HFFc6 (cell line): ENCODE results near the gene TMEM18. TPM values are rescaled to one million over a fixed set of nuclear protein-coding genes. Genes with fewer than 3 reads are reported as not detected.

ENCODE experiments used
- DNase-seq: peaks from one replicate; pipeline ENCODE4 v3.0.0-alpha.2; 2018
- H3K27ac Mint-ChIP-seq: 2 replicates; pipeline ENCODE4 v1.8.0; 2020; ENCODE audit warnings: mild to moderate bottlenecking, mixed read lengths
- H3K27me3 Mint-ChIP-seq: 2 replicates; pipeline ENCODE4 v1.8.0; 2021; ENCODE audit warnings: mild to moderate bottlenecking, moderate library complexity, mixed read lengths; ENCODE audit not compliant: insufficient read depth
- H3K36me3 Mint-ChIP-seq: 2 replicates; pipeline ENCODE4 v1.8.0; 2021; ENCODE audit warnings: low read depth, mixed read lengths
- H3K4me1 Mint-ChIP-seq: 2 replicates; pipeline ENCODE4 v1.8.0; 2020; ENCODE audit warnings: low read depth, mixed read lengths
- H3K4me3 Mint-ChIP-seq: 2 replicates; pipeline ENCODE4 v1.8.0; 2020; ENCODE audit warnings: mild to moderate bottlenecking, moderate library complexity, mixed read lengths
- H3K9me3 Mint-ChIP-seq: 2 replicates; pipeline ENCODE4 v1.8.0; 2020; ENCODE audit warnings: mild to moderate bottlenecking, mixed read lengths
- total RNA-seq, 6 experiments: library from RNA; stranded (reverse); fragmentation: NEBNext Ultra II Directional; extraction: Animal tissue kit (Norgen Biotek cat#: 25700); gene quantifications; 2 replicates in 1 of 6; 3 replicates in 5 of 6; pipeline ENCODE4 v1.2.3, GENCODE V29; 2021
- TF ChIP-seq, protein P1 (sequence below): fragments of 200-600 bp; sonication (generic); IDR thresholded peaks from 2 replicates; pipeline ENCODE4 v1.5.0; 2021; ENCODE audit warnings: antibody characterized with exemption, mild to moderate bottlenecking

The TMEM18 gene
- total RNA-seq, 6 experiments from 2014 or later: 24.6 to 28.5 (median 26.5) TPM

DNA sequence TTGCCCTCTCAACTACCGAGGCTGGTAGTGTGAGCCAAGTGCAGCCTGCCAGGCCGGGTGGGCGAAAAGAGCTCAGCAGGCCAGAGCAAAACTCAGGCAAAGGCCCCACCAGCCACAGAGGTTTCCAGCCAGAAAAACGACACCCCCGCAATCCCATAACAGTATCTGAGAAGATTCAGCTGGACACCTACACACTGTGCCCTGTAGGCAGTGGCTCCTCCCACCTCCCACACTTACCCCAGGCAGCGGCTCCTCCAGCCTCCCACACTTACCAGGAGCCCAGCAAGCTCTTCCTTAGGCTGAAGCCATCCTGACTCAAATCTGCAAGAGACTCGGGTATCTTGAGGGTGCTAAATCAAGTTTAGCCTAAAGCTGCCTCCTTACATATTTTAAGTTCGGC lies 15.6 kb upstream of the TMEM18 start:
- H3K27ac Mint-ChIP-seq: no peak overlapping the region; the same call in 1 of the 2 replicates
- no peak for DNase-seq
- peaks cover 35% of the 10 kb centered on the region for H3K4me1 Mint-ChIP-seq
- no peaks in the 10 kb centered on the region for H3K36me3 Mint-ChIP-seq
- H3K4me3 Mint-ChIP-seq: no peak overlapping the region; the same call in 1 of the 2 replicates
- no peaks in the 10 kb centered on the region for H3K9me3 Mint-ChIP-seq
- peaks cover 5% of the 10 kb centered on the region for H3K27me3 Mint-ChIP-seq
- TF ChIP-seq, protein P1, sequence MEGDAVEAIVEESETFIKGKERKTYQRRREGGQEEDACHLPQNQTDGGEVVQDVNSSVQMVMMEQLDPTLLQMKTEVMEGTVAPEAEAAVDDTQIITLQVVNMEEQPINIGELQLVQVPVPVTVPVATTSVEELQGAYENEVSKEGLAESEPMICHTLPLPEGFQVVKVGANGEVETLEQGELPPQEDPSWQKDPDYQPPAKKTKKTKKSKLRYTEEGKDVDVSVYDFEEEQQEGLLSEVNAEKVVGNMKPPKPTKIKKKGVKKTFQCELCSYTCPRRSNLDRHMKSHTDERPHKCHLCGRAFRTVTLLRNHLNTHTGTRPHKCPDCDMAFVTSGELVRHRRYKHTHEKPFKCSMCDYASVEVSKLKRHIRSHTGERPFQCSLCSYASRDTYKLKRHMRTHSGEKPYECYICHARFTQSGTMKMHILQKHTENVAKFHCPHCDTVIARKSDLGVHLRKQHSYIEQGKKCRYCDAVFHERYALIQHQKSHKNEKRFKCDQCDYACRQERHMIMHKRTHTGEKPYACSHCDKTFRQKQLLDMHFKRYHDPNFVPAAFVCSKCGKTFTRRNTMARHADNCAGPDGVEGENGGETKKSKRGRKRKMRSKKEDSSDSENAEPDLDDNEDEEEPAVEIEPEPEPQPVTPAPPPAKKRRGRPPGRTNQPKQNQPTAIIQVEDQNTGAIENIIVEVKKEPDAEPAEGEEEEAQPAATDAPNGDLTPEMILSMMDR: no peak

DNA sequence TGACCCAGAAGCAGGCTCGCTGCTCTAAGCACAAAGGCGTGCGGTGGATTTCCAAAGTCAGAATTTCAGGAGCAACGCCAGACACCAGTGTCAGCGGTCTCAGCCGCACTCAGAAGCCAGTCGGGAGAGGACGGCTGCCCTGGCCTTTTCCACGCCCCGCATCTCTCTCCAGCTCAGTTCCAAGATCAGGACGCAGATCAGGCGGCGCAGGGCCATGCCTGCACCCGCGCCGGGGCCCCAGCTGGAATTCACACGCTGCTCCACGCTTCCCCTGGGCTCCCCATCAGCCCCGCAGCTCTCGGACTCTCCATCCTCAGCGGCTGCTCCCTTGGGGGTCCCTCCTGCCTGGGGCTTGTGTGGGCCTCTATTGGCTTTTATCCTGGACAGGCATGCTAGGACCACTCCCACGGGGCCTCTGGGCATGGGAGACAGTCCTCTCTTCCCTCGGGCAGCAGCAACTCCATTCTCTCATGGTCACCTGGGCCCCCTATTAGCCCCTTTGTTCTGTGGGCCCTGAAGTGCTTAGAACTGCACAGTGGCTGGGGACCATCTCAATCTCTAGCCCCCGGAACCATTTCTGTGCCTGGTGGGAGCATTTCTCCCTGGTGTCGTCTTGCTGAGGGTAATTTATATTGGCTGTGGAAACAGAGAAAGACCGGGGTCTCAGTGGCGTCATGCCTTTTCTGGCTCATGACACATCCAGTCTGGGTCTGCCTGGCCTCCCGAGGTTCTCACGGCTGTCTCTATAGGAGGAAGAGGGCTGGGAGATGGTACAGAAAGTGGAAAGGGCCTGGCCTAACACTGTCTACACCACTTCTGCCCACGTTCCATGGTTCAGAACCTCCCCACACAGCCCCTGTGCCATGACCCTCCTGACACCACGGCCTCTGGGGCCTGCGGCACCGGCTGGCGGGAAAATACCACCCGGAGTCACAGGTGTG lies 14.9 kb upstream of the TMEM18 start:
- Mint-ChIP-seq H3K9me3 (no peaks in the 10 kb centered on the region), H3K4me1 (peaks cover 35% of the 10 kb centered on the region), H3K4me3 (no peak overlapping the region), H3K27ac (no peak overlapping the region), H3K27me3 (peaks cover under 1% of the 10 kb centered on the region; the same call in 1 of the 2 replicates), H3K36me3 (no peaks in the 10 kb centered on the region)
- TF ChIP-seq, protein P1: no peak
- no peak for DNase-seq

DNA sequence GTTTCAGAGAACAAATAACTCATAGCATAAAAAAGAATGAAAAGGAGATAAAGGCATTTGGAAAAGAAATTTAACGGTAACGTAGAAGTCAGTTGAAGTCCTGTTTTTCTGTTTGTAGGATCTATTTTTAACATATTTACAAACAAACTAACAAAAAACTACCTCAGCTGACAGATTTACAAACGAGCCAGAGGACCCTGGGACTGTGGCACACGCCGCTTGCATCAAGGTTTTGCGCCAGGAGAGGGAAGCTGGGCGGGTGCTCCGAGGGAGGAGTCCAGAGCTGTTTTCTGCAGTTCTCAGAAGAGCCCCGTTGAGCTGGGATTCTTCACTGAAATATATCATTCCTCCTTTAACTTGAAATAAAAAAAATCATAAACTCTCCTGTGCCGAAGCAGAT lies 13.6 kb upstream of the TMEM18 start:
- no peak for DNase-seq
- TF ChIP-seq, protein P1: no peak

DNA sequence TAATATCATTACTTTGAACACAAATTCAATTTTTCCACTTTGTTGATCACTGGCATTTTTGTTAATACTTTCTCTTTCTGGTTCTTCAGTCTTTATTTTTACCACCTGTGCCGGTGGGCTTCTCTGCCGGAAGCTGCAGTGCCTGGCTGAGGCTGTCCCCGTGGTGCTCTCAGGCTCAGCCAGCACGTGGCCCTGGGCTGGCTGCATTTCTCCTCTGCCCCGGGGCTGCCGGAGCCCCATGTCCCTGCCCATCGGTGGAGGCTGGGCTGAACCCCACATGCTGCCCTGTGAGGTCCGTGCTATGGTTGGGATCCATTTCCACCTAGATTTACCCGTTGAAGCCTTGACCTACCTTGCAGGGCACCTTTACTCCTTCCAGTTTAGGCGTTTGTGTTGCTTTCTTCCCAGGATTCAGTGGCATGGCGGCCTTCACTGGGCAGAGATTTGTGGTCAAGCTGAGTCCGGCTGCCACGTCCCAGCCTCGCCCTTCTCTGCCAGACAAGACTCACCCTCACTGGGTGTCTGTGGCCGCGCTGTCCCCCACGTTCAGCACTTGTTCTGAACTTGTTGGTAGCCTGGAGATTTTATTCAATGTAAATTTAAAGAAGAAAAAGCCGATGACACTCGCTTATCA lies 12.8 kb upstream of the TMEM18 start:
- no peak overlapping the region; the same call in 1 of the 2 replicates for H3K4me3 Mint-ChIP-seq
- DNase-seq: no peak
- TF ChIP-seq, protein P1: no peak
- no peak overlapping the region for H3K27ac Mint-ChIP-seq
- H3K4me1 Mint-ChIP-seq: peaks cover 34% of the 10 kb centered on the region
- no peaks in the 10 kb centered on the region; the same call in 1 of the 2 replicates for H3K27me3 Mint-ChIP-seq
- H3K9me3 Mint-ChIP-seq: peaks cover 14% of the 10 kb centered on the region
- H3K36me3 Mint-ChIP-seq: peaks cover 13% of the 10 kb centered on the region

More for the DNA sequence above, 13.6 kb upstream of the TMEM18 start:
- Mint-ChIP-seq H3K36me3 (peaks cover 6% of the 10 kb centered on the region; the same call in 1 of the 2 replicates), H3K27ac (no peak overlapping the region), H3K4me1 (peaks cover 35% of the 10 kb centered on the region), H3K9me3 (peaks cover 7% of the 10 kb centered on the region), H3K4me3 (no peak overlapping the region), H3K27me3 (no peaks in the 10 kb centered on the region; the same call in 1 of the 2 replicates)

GRCh38 chr2:689237-689636 lies 12.0 kb upstream of the TMEM18 start:
- Mint-ChIP-seq H3K36me3 (peaks cover 20% of the 10 kb centered on the region), H3K9me3 (peaks cover 22% of the 10 kb centered on the region), H3K4me3 (no peak overlapping the region), H3K4me1 (peaks cover 26% of the 10 kb centered on the region), H3K27me3 (no peaks in the 10 kb centered on the region; the same call in 1 of the 2 replicates), H3K27ac (no peak overlapping the region)
- TF ChIP-seq, protein P1: no peak
- no peak for DNase-seq
